K562 treated with DMSO at 1 percent for 4 hours (cell line): ENCODE data around the gene CASP2. TPM values are rescaled to one million over a fixed set of nuclear protein-coding genes. Genes with fewer than 3 reads are reported as not detected.

Experiments used
- total RNA-seq: library from RNA; unstranded; fragments of 300-600 nt; gene quantifications from 2 replicates; pipeline ENCODE4 v1.2.3, GENCODE V29; 2022; ENCODE audit not compliant: insufficient read depth

The CASP2 gene
- 18.3 and 27.4 TPM in 2 replicates for total RNA-seq

GRCh38 chr7:143287935-143288826, at the start of gene CASP2:
TSS of gene CASP2 (plus strand) at chr7:143288351. CDS start at chr7:143288456, 105 bp downstream.

GRCh38 chr7:143263266-143264195, 24.6 kb upstream of the CASP2 start, which contains the start of gene GSTK1:
TSS of gene GSTK1 (plus strand) at chr7:143263441. CDS start at chr7:143263514, 73 bp downstream.

DNA sequence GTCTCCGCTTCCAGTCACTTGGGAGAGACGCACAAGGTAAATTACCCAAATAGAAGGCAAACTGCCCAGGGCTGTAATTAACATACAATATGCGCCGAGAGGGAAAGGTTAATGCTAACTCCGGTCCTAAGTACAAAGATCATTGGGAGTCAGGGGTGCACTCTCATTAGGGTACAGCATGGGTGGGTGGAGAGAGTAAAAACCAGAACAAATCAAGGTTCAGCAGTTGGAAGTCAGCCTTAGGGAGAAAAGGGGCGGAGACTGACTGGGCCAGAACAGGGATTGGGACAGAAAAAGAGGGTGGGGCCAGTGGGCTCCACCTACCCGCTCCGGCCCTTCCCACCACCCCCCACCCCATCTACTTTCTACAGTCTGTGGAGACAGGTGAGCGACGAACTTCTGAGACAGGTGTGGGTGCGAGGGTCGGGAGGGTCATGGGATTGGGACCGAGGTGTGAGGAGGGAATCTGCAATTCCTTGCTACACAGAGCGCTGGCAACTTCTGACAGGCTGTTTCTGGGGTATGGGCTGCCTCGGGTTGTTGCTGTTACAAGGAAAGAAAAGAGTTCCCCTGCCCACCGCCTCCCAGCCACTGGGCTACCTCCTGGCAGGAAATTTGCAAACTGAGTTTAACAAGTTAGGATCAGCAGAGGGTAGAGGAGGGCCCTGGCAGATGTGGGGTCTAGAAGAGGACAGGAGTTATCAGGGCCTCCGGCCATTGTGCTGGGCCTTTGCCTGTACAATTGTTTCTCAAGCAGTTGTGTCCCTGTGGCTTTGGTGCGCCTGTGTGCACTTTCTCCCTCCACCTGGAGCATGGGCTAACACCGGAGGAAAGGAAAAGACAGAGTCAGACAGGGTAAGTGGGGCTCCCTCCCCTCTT, 3.3 kb upstream of the CASP2 start, which contains the start of gene TMEM139:
TMEM139 (plus strand) TSS at position 368 of the 879 bp plus-strand sequence. CDS start 1,000 bp downstream, outside the sequence.

GRCh38 chr7:143315776-143316175, 27.6 kb downstream of the CASP2 start, which contains the start of gene CLCN1:
TSS of gene CLCN1 (plus strand) at chr7:143316111. CDS start at chr7:143316213, 102 bp downstream.

Other genes starting within 250 kb of the CASP2 start
- not detected in 2 replicates for gene OR6V1, start 236.0 kb upstream of the CASP2 start, total RNA-seq
- gene PIP, start 156.3 kb upstream of the CASP2 start, total RNA-seq: not detected in 2 replicates
- not detected in 2 replicates for gene TAS2R39, start 104.9 kb upstream of the CASP2 start, total RNA-seq
- gene TAS2R40, start 66.3 kb upstream of the CASP2 start, total RNA-seq: not detected in 2 replicates
- gene GSTK1, start 24.9 kb upstream of the CASP2 start, total RNA-seq: 165 and 185 TPM in 2 replicates
- not detected in 2 replicates for gene TMEM139, start 3.4 kb upstream of the CASP2 start, total RNA-seq
- gene CLCN1, start 27.8 kb downstream of the CASP2 start, total RNA-seq: 0.37 TPM in 1 of 2 replicates, not detected in the other
- not detected in 2 replicates for gene FAM131B, start 74.4 kb downstream of the CASP2 start, total RNA-seq
- 103 and 111 TPM in 2 replicates for gene ZYX, start 93.0 kb downstream of the CASP2 start, total RNA-seq
- gene EPHA1, start 120.5 kb downstream of the CASP2 start, total RNA-seq: not detected in 2 replicates
- not detected in 2 replicates for gene TAS2R60, start 155.1 kb downstream of the CASP2 start, total RNA-seq
- gene TAS2R41, start 189.5 kb downstream of the CASP2 start, total RNA-seq: not detected in 2 replicates